Measurements from ENCODE around the gene OVOL3. TPM values are rescaled to one million over a fixed set of nuclear protein-coding genes. Genes with fewer than 3 reads are reported as not detected.

OVOL3 gene
- total RNA-seq, 1 donor from 2014 or later, result not detected

DNA sequence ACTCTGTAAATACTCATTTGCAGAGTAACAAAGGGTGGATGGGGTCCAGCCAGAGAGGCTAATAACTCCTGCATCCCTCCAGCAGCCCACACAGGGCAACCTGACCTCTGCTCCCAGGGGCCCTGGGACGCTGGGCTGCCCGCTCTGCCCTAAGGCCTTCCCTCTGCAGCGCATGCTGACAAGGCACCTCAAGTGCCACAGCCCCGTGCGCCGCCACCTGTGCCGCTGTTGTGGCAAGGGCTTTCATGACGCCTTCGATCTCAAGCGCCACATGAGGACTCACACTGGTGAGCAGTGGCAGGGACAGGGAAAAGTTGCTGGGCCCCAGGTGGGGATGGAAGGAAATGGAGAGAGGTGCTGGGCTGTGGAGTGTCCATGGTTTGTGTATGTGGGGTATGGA, 1.7 kb downstream of the OVOL3 start:
- Mint-ChIP-seq H3K4me1 (ENCODE audit: unreplicated experiment) (peaks cover 21% of the 10 kb centered on the region), H3K4me3 (ENCODE audit: unreplicated experiment) (peak overlapping the region; percentile 83), H3K9me3 (ENCODE audit: unreplicated experiment) (no peaks in the 10 kb centered on the region), H3K27ac (ENCODE audit: unreplicated experiment) (peak overlapping the region; percentile 41), H3K27me3 (ENCODE audit: unreplicated experiment) (peaks cover 25% of the 10 kb centered on the region), H3K36me3 (ENCODE audit: low read depth, unreplicated experiment) (peaks cover 14% of the 10 kb centered on the region)
- DNase-seq (ENCODE audit: low spot score), result no peak
- TF ChIP-seq, protein P1, sequence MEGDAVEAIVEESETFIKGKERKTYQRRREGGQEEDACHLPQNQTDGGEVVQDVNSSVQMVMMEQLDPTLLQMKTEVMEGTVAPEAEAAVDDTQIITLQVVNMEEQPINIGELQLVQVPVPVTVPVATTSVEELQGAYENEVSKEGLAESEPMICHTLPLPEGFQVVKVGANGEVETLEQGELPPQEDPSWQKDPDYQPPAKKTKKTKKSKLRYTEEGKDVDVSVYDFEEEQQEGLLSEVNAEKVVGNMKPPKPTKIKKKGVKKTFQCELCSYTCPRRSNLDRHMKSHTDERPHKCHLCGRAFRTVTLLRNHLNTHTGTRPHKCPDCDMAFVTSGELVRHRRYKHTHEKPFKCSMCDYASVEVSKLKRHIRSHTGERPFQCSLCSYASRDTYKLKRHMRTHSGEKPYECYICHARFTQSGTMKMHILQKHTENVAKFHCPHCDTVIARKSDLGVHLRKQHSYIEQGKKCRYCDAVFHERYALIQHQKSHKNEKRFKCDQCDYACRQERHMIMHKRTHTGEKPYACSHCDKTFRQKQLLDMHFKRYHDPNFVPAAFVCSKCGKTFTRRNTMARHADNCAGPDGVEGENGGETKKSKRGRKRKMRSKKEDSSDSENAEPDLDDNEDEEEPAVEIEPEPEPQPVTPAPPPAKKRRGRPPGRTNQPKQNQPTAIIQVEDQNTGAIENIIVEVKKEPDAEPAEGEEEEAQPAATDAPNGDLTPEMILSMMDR (IDR thresholded peaks at IDR 0.05; ENCODE audit: unreplicated experiment), result no peak

DNA sequence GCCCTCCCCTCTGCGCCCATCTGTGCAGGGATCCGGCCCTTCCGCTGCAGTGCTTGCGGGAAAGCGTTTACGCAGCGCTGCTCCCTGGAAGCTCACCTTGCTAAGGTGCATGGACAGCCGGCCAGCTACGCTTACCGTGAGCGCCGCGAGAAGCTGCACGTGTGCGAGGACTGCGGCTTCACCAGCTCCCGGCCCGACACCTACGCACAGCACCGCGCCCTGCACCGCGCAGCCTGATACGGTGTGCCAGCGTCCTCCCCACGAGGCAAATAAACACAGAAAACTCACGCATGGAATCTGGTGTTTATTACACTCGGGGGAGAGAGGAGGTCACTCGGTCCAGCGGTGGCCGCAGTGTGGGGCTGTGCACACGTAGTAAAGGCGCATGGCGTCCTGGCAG, 2.5 kb downstream of the OVOL3 start:
- Mint-ChIP-seq H3K27ac (ENCODE audit: unreplicated experiment) (peak overlapping the region; percentile 30), H3K36me3 (ENCODE audit: low read depth, unreplicated experiment) (peaks cover 19% of the 10 kb centered on the region), H3K9me3 (ENCODE audit: unreplicated experiment) (no peaks in the 10 kb centered on the region), H3K4me1 (ENCODE audit: unreplicated experiment) (peaks cover 21% of the 10 kb centered on the region), H3K27me3 (ENCODE audit: unreplicated experiment) (peaks cover 28% of the 10 kb centered on the region), H3K4me3 (ENCODE audit: unreplicated experiment) (peak overlapping the region; percentile 98)
- TF ChIP-seq, protein P1 (IDR thresholded peaks at IDR 0.05; ENCODE audit: unreplicated experiment), result no peak
- no peak for DNase-seq (ENCODE audit: low spot score)

DNA sequence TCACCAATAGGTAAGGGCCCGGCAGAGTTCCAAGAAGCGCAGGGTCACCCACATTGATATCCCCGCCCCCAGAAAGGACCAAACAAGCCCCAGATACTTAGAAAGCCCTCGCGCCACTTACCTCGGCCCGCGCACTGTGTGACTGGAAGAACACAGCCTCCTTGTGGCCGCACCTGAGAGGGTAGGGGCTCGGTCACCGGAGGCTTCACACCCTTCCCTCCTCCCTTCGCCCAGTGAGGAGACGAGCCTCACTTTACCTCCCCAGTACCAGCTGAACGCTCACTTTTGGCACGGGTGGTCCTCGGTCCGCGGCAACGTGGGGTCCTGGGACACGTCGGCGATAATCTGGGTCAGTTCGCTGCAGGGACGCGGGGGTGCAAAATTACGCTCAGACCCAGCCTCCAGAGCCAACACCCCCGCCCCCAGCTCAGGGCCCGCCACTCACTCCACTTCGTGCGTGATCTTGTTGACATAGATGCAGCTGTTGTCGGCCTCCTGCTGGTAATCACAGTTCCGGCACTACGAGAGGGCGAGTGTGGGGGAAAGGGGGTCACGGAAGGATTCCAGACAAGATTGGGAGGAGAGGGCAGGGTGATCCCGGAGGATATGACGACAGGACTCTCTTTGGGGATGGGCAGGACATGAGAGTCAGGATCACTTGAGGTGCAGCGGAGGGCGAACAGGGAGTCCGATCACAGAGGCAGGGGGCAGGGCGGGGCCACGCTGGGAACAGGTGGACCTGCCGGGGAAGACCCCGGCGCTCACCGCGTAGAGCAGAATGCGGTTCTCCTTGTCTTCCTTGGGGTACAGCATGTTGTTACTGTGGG, 3.2 kb downstream of the OVOL3 start:
- no peaks in the 10 kb centered on the region for H3K9me3 Mint-ChIP-seq (ENCODE audit: unreplicated experiment)
- TF ChIP-seq, protein P1 (IDR thresholded peaks at IDR 0.05; ENCODE audit: unreplicated experiment), result no peak
- peaks cover 28% of the 10 kb centered on the region for H3K27me3 Mint-ChIP-seq (ENCODE audit: unreplicated experiment)
- peak overlapping the region; percentile 98 for H3K4me3 Mint-ChIP-seq (ENCODE audit: unreplicated experiment)
- peak overlapping the region; percentile 88 for H3K27ac Mint-ChIP-seq (ENCODE audit: unreplicated experiment)
- H3K36me3 Mint-ChIP-seq (ENCODE audit: low read depth, unreplicated experiment), result peaks cover 19% of the 10 kb centered on the region
- H3K4me1 Mint-ChIP-seq (ENCODE audit: unreplicated experiment), result peaks cover 21% of the 10 kb centered on the region
- DNase-seq (ENCODE audit: low spot score), result peak; percentile 9

DNA sequence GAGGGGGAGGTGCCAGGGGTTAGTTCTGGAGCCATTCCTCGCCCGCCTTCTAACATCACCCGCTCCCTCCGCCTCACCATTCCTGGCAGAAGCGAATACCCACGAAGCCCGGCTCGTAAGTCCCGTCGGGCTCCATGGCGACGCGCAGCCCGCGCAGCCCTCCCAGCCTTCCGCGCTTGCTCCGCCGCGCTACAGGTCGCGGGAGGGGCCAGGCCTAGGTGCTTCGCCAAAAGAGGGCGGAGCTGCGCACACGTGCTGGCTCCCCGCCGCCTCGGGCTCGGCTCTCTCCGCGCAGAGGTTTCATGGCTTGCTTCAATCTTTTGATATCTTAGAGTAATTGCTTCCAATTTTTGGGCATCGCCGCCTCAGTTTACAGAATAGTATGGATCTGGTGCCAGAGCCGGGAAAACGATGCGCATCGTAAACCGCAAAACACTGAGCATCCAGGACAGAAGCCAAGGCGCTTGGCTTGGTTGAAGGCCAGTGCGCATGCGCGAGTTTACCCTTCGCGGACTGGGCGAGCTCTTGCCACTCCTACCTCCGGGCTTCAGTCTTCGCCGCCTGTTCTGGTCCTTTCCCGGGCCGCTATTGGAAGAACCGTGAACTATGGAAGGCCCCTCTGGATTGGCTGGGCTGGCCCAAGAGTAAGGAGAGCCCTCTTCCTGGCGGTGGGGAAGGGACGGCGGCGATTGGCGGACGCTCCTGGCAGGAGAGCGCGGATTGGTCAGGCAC, 3.9 kb downstream of the OVOL3 start, which contains the start of gene POLR2I:
Gene POLR2I, minus strand, starts transcription at position 155 of the 732 bp plus-strand sequence. Its CDS starts 19 bp downstream, at position 136.
- Mint-ChIP-seq H3K36me3 (ENCODE audit: low read depth, unreplicated experiment) (peaks cover 21% of the 10 kb centered on the region), H3K27me3 (ENCODE audit: unreplicated experiment) (peaks cover 28% of the 10 kb centered on the region), H3K9me3 (ENCODE audit: unreplicated experiment) (no peaks in the 10 kb centered on the region), H3K27ac (ENCODE audit: unreplicated experiment) (peak within 1 kb of the TSS; percentile 92), H3K4me3 (ENCODE audit: unreplicated experiment) (peak within 1 kb of the TSS; percentile 98), H3K4me1 (ENCODE audit: unreplicated experiment) (peaks cover 22% of the 10 kb centered on the region)
- peak; percentile 96 for DNase-seq (ENCODE audit: low spot score)
- TF ChIP-seq, protein P1 (IDR thresholded peaks at IDR 0.05; ENCODE audit: unreplicated experiment), result no peak
